Liver (tissue), 9 donors: Measurements from ENCODE around the gene PAXIP1. TPM values are rescaled to one million over a fixed set of nuclear protein-coding genes. Genes with fewer than 3 reads are reported as not detected.

ENCODE experiments used
- DNase-seq: peaks from one replicate; pipeline ENCODE4 v3.0.0-alpha.2; 2017; ENCODE audit warnings: low spot score
- H3K27ac ChIP-seq, 2 donors: one replicate each; pipeline ENCODE4 v1.7.0; 2013; ENCODE audit warnings: inconsistent platforms in 2 of 2, low read length in 2 of 2, control low read depth in 1 of 2, low read depth in 1 of 2, mild to moderate bottlenecking in 1 of 2
- H3K27me3 ChIP-seq, 4 donors: one replicate each; pipeline versions ENCODE4 v1.6.1 to v1.7.0; 2013; ENCODE audit warnings: low read length in 3 of 4, inconsistent platforms in 1 of 4, mild to moderate bottlenecking in 1 of 4, moderate library complexity in 1 of 4; ENCODE audit not compliant: control insufficient read depth in 4 of 4, insufficient read depth in 4 of 4
- H3K36me3 ChIP-seq, 4 donors: one replicate each; pipeline versions ENCODE4 v1.6.1 to v1.7.0; 2013; ENCODE audit warnings: low read length in 3 of 4, mild to moderate bottlenecking in 3 of 4, low read depth in 1 of 4, moderate library complexity in 1 of 4; ENCODE audit not compliant: control insufficient read depth in 4 of 4, insufficient read depth in 3 of 4
- H3K4me1 ChIP-seq, 4 donors: one replicate each; pipeline versions ENCODE4 v1.6.1 to v1.7.0; 2013; ENCODE audit warnings: low read length in 3 of 4, mild to moderate bottlenecking in 3 of 4, moderate library complexity in 1 of 4; ENCODE audit not compliant: control insufficient read depth in 4 of 4, insufficient read depth in 4 of 4
- H3K4me3 ChIP-seq, 3 donors: one replicate each; pipeline versions ENCODE4 v1.6.1 to v1.7.0; 2013; ENCODE audit warnings: low read length in 3 of 3, control low read depth in 1 of 3, low read depth in 1 of 3, mild to moderate bottlenecking in 1 of 3
- H3K9ac ChIP-seq, 2 donors: one replicate each; pipeline ENCODE4 v1.7.0; 2013; ENCODE audit warnings: low read length in 2 of 2, mild to moderate bottlenecking in 2 of 2, moderate library complexity in 2 of 2, control low read depth in 1 of 2, low read depth in 1 of 2
- H3K9me3 ChIP-seq, 4 donors: one replicate each; pipeline versions ENCODE4 v1.6.1 to v1.7.0; 2013; ENCODE audit warnings: low read length in 3 of 4; ENCODE audit not compliant: control insufficient read depth in 4 of 4
- EGR1 ChIP-seq, 2 donors: IDR thresholded peaks; 2 replicates each; pipeline ENCODE4 v1.6.1; 2016 to 2018; ENCODE audit warnings: antibody characterized with exemption in 2 of 2, low read depth in 2 of 2
- FOXA1 ChIP-seq: IDR thresholded peaks from 2 replicates; pipeline ENCODE4 v1.6.1; 2016; ENCODE audit warnings: antibody characterized with exemption
- FOXA2 ChIP-seq: IDR thresholded peaks from 2 replicates; pipeline ENCODE4 v1.6.1; 2016; ENCODE audit warnings: antibody characterized with exemption
- GABPA ChIP-seq, 2 donors: IDR thresholded peaks in 1 of 2; conservative IDR thresholded peaks in 1 of 2; 2 replicates each; pipeline ENCODE4 v1.6.1; 2016; ENCODE audit warnings: antibody characterized with exemption in 2 of 2, mild to moderate bottlenecking in 1 of 2, moderate library complexity in 1 of 2
- HNF4A ChIP-seq, 2 donors: conservative IDR thresholded peaks; 2 replicates each; pipeline ENCODE4 v1.6.1; 2016; ENCODE audit warnings: antibody characterized with exemption in 2 of 2, mild to moderate bottlenecking in 2 of 2
- HNF4G ChIP-seq: IDR thresholded peaks from 2 replicates; pipeline ENCODE4 v1.6.1; 2016; ENCODE audit warnings: antibody characterized with exemption
- JUND ChIP-seq, 2 donors: IDR thresholded peaks; 2 replicates each; pipeline ENCODE4 v1.6.1; 2016; ENCODE audit warnings: antibody characterized with exemption in 2 of 2
- RAD21 ChIP-seq, 2 donors: IDR thresholded peaks; 2 replicates each; pipeline ENCODE4 v1.6.1; 2016; ENCODE audit warnings: antibody characterized with exemption in 2 of 2, mild to moderate bottlenecking in 2 of 2
- RXRA ChIP-seq, 2 donors: IDR thresholded peaks; 2 replicates each; pipeline ENCODE4 v1.6.1; 2017 to 2018; ENCODE audit warnings: antibody characterized with exemption in 2 of 2, mild to moderate bottlenecking in 1 of 2
- SP1 ChIP-seq: IDR thresholded peaks from 2 replicates; pipeline ENCODE4 v1.6.1; 2018; ENCODE audit warnings: antibody characterized with exemption, mild to moderate bottlenecking
- TAF1 ChIP-seq: conservative IDR thresholded peaks from 2 replicates; pipeline ENCODE4 v1.6.1; 2016; ENCODE audit warnings: antibody characterized with exemption, mild to moderate bottlenecking
- YY1 ChIP-seq: IDR thresholded peaks from 2 replicates; pipeline ENCODE4 v1.6.1; 2016; ENCODE audit warnings: antibody characterized with exemption, mild to moderate bottlenecking
- WGBS: extraction: QIAGEN DNeasy Blood & Tissue Kit; methylation state at CpG from one replicate; pipeline ENCODE4 v1.1.7; 2013; 5-methylcytosine and 5-hydroxymethylcytosine counted together
- polyA plus RNA-seq, 2 donors: library from polyadenylated mRNA; stranded (reverse) in 1 of 2; unstranded in 1 of 2; fragments of 200-250 nt in 1 of 2; fragments of >200 nt in 1 of 2; fragmentation: Nextera tagmentation in 1 of 2; extraction: Ambion mirVana in 1 of 2; gene quantifications; one replicate each; pipeline versions ENCODE4 v1.2.1 to v1.2.3, GENCODE V29; 2013 to 2015
- total RNA-seq, 2 donors: library from RNA; depleted of rRNA; stranded (reverse); fragments of >200 nt; gene quantifications; one replicate each; pipeline ENCODE4 v1.2.3, GENCODE V29; 2014
- TF ChIP-seq, protein P1 (sequence below): IDR thresholded peaks from 2 replicates; pipeline ENCODE4 v1.6.1; 2016; ENCODE audit warnings: antibody characterized with exemption
- TF ChIP-seq, protein P2 (sequence below): IDR thresholded peaks from 2 replicates; pipeline ENCODE4 v1.6.1; 2016; ENCODE audit warnings: antibody characterized with exemption
- TF ChIP-seq, protein P3 (sequence below): IDR thresholded peaks from 2 replicates; pipeline ENCODE4 v1.6.1; 2016; ENCODE audit warnings: antibody characterized with exemption
- TF ChIP-seq, protein P4 (sequence below): fragments of 150-350 bp; IDR thresholded peaks from 2 replicates; pipeline ENCODE4 v1.5.1; 2017; ENCODE audit warnings: improper control_type of control experiment, low read depth, low read length; ENCODE audit not compliant: missing input control
- TF ChIP-seq, protein P5 (sequence below): IDR thresholded peaks from 2 replicates; pipeline ENCODE4 v1.6.1; 2016; ENCODE audit warnings: antibody characterized with exemption, mild to moderate bottlenecking
- donor health status: healthy.
- donor health status: healthy.
- donor health status: healthy.
- donor health status: healthy.
- donor health status: healthy.

PAXIP1 gene, protein sequence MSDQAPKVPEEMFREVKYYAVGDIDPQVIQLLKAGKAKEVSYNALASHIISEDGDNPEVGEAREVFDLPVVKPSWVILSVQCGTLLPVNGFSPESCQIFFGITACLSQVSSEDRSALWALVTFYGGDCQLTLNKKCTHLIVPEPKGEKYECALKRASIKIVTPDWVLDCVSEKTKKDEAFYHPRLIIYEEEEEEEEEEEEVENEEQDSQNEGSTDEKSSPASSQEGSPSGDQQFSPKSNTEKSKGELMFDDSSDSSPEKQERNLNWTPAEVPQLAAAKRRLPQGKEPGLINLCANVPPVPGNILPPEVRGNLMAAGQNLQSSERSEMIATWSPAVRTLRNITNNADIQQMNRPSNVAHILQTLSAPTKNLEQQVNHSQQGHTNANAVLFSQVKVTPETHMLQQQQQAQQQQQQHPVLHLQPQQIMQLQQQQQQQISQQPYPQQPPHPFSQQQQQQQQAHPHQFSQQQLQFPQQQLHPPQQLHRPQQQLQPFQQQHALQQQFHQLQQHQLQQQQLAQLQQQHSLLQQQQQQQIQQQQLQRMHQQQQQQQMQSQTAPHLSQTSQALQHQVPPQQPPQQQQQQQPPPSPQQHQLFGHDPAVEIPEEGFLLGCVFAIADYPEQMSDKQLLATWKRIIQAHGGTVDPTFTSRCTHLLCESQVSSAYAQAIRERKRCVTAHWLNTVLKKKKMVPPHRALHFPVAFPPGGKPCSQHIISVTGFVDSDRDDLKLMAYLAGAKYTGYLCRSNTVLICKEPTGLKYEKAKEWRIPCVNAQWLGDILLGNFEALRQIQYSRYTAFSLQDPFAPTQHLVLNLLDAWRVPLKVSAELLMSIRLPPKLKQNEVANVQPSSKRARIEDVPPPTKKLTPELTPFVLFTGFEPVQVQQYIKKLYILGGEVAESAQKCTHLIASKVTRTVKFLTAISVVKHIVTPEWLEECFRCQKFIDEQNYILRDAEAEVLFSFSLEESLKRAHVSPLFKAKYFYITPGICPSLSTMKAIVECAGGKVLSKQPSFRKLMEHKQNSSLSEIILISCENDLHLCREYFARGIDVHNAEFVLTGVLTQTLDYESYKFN
- total RNA-seq (10 to 100 TPM in 1 of 2 donors, 1 to 10 TPM in 1; 8.5 to 10.1 TPM), polyA plus RNA-seq (1 to 10 TPM; 2.0 to 3.0 TPM)

DNA sequence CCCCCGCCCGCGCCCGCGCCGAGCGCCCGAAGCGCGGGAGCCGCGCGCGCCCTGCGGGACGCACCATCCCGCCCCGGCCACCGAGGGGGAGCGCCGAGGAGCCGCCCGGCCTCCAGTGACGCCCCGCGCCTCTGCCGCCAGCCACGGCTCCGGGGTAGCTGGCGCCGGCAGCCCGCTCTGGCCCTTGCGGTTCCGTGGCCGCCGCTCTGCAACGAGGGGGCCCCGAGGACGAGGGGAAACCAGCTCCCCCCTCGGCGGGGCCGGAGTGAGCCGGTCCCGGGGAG lies at the start of gene PAXIP1:
Gene PAXIP1, minus strand, starts transcription at position 33 of the 284 bp plus-strand sequence. CDS start 195 bp downstream, outside the sequence.
- peak within 1 kb of the TSS; percentile 57 to 84 for H3K9ac ChIP-seq
- peak within 1 kb of the TSS; percentile 86 to 95 for H3K27ac ChIP-seq
- no peaks in the 10 kb centered on the region for H3K27me3 ChIP-seq
- no peak for DNase-seq
- peaks cover 0 to 1% (median under 1%) of the 10 kb centered on the region in 4 donors for H3K36me3 ChIP-seq
- H3K4me3 ChIP-seq, result peak within 1 kb of the TSS; percentile 77 to 98 (median 84)
- H3K4me1 ChIP-seq, result peaks cover 2 to 11% (median 3%) of the 10 kb centered on the region in 4 donors
- H3K9me3 ChIP-seq, result no peaks in the 10 kb centered on the region
- under 1% methylated on average over 44 of the region's 44 CpGs for WGBS
- no peak for TF ChIP-seq TAF1
- TF ChIP-seq FOXA2, result no peak
- no peak for TF ChIP-seq EGR1 (IDR thresholded peaks at IDR 0.05; ENCODE audit: low read depth in 2 of 2)
- TF ChIP-seq FOXA1, result no peak
- TF ChIP-seq, protein P1, sequence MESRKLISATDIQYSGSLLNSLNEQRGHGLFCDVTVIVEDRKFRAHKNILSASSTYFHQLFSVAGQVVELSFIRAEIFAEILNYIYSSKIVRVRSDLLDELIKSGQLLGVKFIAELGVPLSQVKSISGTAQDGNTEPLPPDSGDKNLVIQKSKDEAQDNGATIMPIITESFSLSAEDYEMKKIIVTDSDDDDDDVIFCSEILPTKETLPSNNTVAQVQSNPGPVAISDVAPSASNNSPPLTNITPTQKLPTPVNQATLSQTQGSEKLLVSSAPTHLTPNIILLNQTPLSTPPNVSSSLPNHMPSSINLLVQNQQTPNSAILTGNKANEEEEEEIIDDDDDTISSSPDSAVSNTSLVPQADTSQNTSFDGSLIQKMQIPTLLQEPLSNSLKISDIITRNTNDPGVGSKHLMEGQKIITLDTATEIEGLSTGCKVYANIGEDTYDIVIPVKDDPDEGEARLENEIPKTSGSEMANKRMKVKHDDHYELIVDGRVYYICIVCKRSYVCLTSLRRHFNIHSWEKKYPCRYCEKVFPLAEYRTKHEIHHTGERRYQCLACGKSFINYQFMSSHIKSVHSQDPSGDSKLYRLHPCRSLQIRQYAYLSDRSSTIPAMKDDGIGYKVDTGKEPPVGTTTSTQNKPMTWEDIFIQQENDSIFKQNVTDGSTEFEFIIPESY, result no peak
- TF ChIP-seq, protein P2, sequence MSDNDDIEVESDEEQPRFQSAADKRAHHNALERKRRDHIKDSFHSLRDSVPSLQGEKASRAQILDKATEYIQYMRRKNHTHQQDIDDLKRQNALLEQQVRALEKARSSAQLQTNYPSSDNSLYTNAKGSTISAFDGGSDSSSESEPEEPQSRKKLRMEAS, result no peak
- no peak for TF ChIP-seq HNF4A (conservative IDR thresholded peaks at IDR 0.05)
- no peak for TF ChIP-seq GABPA (IDR thresholded peaks at IDR 0.05 in 1 of 2, conservative IDR thresholded peaks at IDR 0.05 in 1 of 2)
- TF ChIP-seq, protein P3, sequence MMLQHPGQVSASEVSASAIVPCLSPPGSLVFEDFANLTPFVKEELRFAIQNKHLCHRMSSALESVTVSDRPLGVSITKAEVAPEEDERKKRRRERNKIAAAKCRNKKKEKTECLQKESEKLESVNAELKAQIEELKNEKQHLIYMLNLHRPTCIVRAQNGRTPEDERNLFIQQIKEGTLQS, result no peak

- no peak for DNase-seq
- Histone ChIP-seq H3K4me1 (no peaks in the 10 kb centered on the region), H3K27ac (no peak overlapping the region), H3K27me3 (peaks cover 0 to 2% (median 0%) of the 10 kb centered on the region in 4 donors), H3K9me3 (no peaks in the 10 kb centered on the region), H3K9ac (no peak overlapping the region), H3K4me3 (no peak overlapping the region), H3K36me3 (no peaks in the 10 kb centered on the region)
- TF ChIP-seq GABPA (IDR thresholded peaks at IDR 0.05 in 1 of 2, conservative IDR thresholded peaks at IDR 0.05 in 1 of 2) (no peak), TAF1 (no peak), JUND (IDR thresholded peaks at IDR 0.05) (no peak), HNF4G (no peak), SP1 (no peak), EGR1 (IDR thresholded peaks at IDR 0.05; ENCODE audit: low read depth in 2 of 2) (no peak), RXRA (IDR thresholded peaks at IDR 0.05) (no peak), RAD21 (IDR thresholded peaks at IDR 0.05) (no peak), YY1 (no peak), HNF4A (conservative IDR thresholded peaks at IDR 0.05) (no peak), FOXA1 (no peak), FOXA2 (no peak)
- TF ChIP-seq, protein P4, sequence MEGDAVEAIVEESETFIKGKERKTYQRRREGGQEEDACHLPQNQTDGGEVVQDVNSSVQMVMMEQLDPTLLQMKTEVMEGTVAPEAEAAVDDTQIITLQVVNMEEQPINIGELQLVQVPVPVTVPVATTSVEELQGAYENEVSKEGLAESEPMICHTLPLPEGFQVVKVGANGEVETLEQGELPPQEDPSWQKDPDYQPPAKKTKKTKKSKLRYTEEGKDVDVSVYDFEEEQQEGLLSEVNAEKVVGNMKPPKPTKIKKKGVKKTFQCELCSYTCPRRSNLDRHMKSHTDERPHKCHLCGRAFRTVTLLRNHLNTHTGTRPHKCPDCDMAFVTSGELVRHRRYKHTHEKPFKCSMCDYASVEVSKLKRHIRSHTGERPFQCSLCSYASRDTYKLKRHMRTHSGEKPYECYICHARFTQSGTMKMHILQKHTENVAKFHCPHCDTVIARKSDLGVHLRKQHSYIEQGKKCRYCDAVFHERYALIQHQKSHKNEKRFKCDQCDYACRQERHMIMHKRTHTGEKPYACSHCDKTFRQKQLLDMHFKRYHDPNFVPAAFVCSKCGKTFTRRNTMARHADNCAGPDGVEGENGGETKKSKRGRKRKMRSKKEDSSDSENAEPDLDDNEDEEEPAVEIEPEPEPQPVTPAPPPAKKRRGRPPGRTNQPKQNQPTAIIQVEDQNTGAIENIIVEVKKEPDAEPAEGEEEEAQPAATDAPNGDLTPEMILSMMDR, result no peak
- TF ChIP-seq, protein P5, sequence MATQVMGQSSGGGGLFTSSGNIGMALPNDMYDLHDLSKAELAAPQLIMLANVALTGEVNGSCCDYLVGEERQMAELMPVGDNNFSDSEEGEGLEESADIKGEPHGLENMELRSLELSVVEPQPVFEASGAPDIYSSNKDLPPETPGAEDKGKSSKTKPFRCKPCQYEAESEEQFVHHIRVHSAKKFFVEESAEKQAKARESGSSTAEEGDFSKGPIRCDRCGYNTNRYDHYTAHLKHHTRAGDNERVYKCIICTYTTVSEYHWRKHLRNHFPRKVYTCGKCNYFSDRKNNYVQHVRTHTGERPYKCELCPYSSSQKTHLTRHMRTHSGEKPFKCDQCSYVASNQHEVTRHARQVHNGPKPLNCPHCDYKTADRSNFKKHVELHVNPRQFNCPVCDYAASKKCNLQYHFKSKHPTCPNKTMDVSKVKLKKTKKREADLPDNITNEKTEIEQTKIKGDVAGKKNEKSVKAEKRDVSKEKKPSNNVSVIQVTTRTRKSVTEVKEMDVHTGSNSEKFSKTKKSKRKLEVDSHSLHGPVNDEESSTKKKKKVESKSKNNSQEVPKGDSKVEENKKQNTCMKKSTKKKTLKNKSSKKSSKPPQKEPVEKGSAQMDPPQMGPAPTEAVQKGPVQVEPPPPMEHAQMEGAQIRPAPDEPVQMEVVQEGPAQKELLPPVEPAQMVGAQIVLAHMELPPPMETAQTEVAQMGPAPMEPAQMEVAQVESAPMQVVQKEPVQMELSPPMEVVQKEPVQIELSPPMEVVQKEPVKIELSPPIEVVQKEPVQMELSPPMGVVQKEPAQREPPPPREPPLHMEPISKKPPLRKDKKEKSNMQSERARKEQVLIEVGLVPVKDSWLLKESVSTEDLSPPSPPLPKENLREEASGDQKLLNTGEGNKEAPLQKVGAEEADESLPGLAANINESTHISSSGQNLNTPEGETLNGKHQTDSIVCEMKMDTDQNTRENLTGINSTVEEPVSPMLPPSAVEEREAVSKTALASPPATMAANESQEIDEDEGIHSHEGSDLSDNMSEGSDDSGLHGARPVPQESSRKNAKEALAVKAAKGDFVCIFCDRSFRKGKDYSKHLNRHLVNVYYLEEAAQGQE, result no peak
- TF ChIP-seq, protein P2, result no peak
- TF ChIP-seq, protein P1, result no peak
- TF ChIP-seq, protein P3, result no peak
- 85% methylated on average over 4 of the region's 4 CpGs for WGBS
Measured at GRCh38 chr7:155051355-155051754, 48.4 kb upstream of the PAXIP1 start.
